Keratinocyte (primary cell): Measurements from ENCODE around the gene HECTD4. TPM values are rescaled to one million over a fixed set of nuclear protein-coding genes. Genes with fewer than 3 reads are reported as not detected.

ENCODE experiments used
- DNase-seq: peaks from one replicate; pipeline ENCODE4 v3.0.0-alpha.2; 2011; ENCODE audit warnings: low read depth, missing footprints, low spot score
- FAIRE-seq: peaks from 2 replicates; lab custom pipeline; 2011; peaks lifted over from hg19 to GRCh38; lab: Jason Lieb, UNC
- H2AFZ ChIP-seq: 2 replicates; pipeline ENCODE4 v1.6.0; 2012; ENCODE audit warnings: low read length, control low read depth, inconsistent platforms; ENCODE audit not compliant: control insufficient read depth
- H3K27ac ChIP-seq: 2 replicates; pipeline ENCODE4 v1.5.1; 2011; ENCODE audit warnings: low read length; ENCODE audit not compliant: control insufficient read depth, insufficient read depth
- H3K27me3 ChIP-seq: 3 replicates; pipeline ENCODE4 v1.6.0; 2011; ENCODE audit warnings: low read length; ENCODE audit not compliant: control insufficient read depth, insufficient read depth; ENCODE audit errors: extremely low read depth
- H3K36me3 ChIP-seq, 2 experiments: 2 replicates in 1 of 2; 3 replicates in 1 of 2; pipeline ENCODE4 v1.5.1; 2011; ENCODE audit warnings: low read length in 2 of 2, mild to moderate bottlenecking in 1 of 2; ENCODE audit not compliant: control insufficient read depth in 2 of 2, insufficient read depth in 2 of 2; ENCODE audit errors: extremely low read depth in 1 of 2
- H3K4me1 ChIP-seq: 3 replicates; pipeline ENCODE4 v1.5.1; 2011; ENCODE audit warnings: low read length; ENCODE audit not compliant: control insufficient read depth, insufficient read depth; ENCODE audit errors: extremely low read depth
- H3K4me2 ChIP-seq: 3 replicates; pipeline ENCODE4 v1.6.0; 2011; ENCODE audit warnings: low read depth, low read length; ENCODE audit not compliant: control insufficient read depth, insufficient read depth; ENCODE audit errors: extremely low read depth
- H3K4me3 ChIP-seq, 3 experiments: fragments of 200-600 bp in 1 of 3; sonication (generic) in 1 of 3; 2 replicates in 2 of 3; 3 replicates in 1 of 3; pipeline ENCODE4 v1.5.1; 2011 to 2016; ENCODE audit warnings: low read length in 3 of 3, mild to moderate bottlenecking in 3 of 3, control low read depth in 2 of 3, inconsistent platforms in 1 of 3, low read depth in 1 of 3, mixed read lengths in 1 of 3, mixed run types in 1 of 3, moderate library complexity in 1 of 3; ENCODE audit not compliant: control insufficient read depth in 2 of 3, insufficient read depth in 2 of 3; ENCODE audit errors: extremely low read depth in 1 of 3
- H3K79me2 ChIP-seq: 2 replicates; pipeline ENCODE4 v1.6.0; 2012; ENCODE audit warnings: low read length; ENCODE audit not compliant: control insufficient read depth, insufficient read depth
- H3K9ac ChIP-seq: 3 replicates; pipeline ENCODE4 v1.6.0; 2011; ENCODE audit warnings: low read length; ENCODE audit not compliant: control insufficient read depth, insufficient read depth; ENCODE audit errors: extremely low read depth
- H3K9me1 ChIP-seq: 3 replicates; pipeline ENCODE4 v1.6.0; 2011; ENCODE audit warnings: low read length; ENCODE audit not compliant: control insufficient read depth, insufficient read depth; ENCODE audit errors: extremely low read depth
- H3K9me3 ChIP-seq: 2 replicates; pipeline ENCODE4 v1.5.1; 2012; ENCODE audit warnings: low read depth, low read length; ENCODE audit not compliant: control insufficient read depth
- H4K20me1 ChIP-seq: 3 replicates; pipeline ENCODE4 v1.6.0; 2011; ENCODE audit warnings: low read length; ENCODE audit not compliant: control insufficient read depth, insufficient read depth; ENCODE audit errors: extremely low read depth
- EZH2 ChIP-seq: IDR thresholded peaks from one replicate; pipeline ENCODE4 v1.6.1; 2012; ENCODE audit warnings: inconsistent platforms, mild to moderate bottlenecking, low read length, moderate library complexity
- dilution Hi-C: fragments of 300-500 bp; cut with MboI; formaldehyde crosslinking; loops from one replicate; pipeline ENCODE4 v1.7.0; 2020; ENCODE audit warnings: low sequenced_read_pairs; ENCODE audit not compliant: extremely low pct_ligation_motif_present
- polyA plus RNA-seq, 5 experiments: library from polyadenylated mRNA; depleted of rRNA in 3 of 5; stranded (reverse) in 3 of 5; stranded (forward) in 1 of 5; unstranded in 1 of 5; fragments of >200 nt; gene quantifications; 1 replicate in 1 of 5; 2 replicates in 3 of 5; 3 replicates in 1 of 5; pipeline versions ENCODE4 v1.2.1 to v1.2.3, GENCODE V29; 2011 to 2012; ENCODE audit warnings: missing spikeins in 2 of 5, low read depth in 1 of 5, low replicate concordance in 1 of 5
- TF ChIP-seq, protein P1 (sequence below), 3 experiments: IDR thresholded peaks in 1 of 3; conservative IDR thresholded peaks in 1 of 3; optimal IDR thresholded peaks in 1 of 3; 2 replicates in 2 of 3; 3 replicates in 1 of 3; pipeline versions ENCODE3 to v1.5.1; 2011; ENCODE audit warnings: low read length in 3 of 3, mild to moderate bottlenecking in 3 of 3, moderate library complexity in 2 of 3, control low read depth in 1 of 3, inconsistent platforms in 1 of 3; ENCODE audit not compliant: insufficient read depth in 2 of 3; ENCODE audit errors: extremely low read depth in 1 of 3

The HECTD4 gene
- polyA plus RNA-seq, 1 donor (not counting 4 experiments of a cell fraction or from before 2014, with no cell fraction given): 7.5 TPM

- DNase-seq (no peak), FAIRE-seq (no peak)
- TF ChIP-seq EZH2: no peak
- Histone ChIP-seq H3K4me1 (peaks cover 7% of the 10 kb centered on the region), H3K9ac (peak overlapping the region; percentile 77), H3K4me2 (peak overlapping the region; percentile 96), H3K36me3 (no peaks in the 10 kb centered on the region), H3K9me1 (peaks cover 3% of the 10 kb centered on the region), H3K79me2 (peaks cover 43% of the 10 kb centered on the region), H2AFZ (peak overlapping the region; percentile 46), H3K4me3 (peak overlapping the region; percentile 48 to 72 (median 69)), H4K20me1 (no peaks in the 10 kb centered on the region), H3K9me3 (no peaks in the 10 kb centered on the region), H3K27me3 (no peaks in the 10 kb centered on the region), H3K27ac (no peak overlapping the region)
- dilution Hi-C loops: no loop called here
These were observed 1.4 kb downstream of the HECTD4 start for GRCh38 chr12:112380663-112381405.

DNA sequence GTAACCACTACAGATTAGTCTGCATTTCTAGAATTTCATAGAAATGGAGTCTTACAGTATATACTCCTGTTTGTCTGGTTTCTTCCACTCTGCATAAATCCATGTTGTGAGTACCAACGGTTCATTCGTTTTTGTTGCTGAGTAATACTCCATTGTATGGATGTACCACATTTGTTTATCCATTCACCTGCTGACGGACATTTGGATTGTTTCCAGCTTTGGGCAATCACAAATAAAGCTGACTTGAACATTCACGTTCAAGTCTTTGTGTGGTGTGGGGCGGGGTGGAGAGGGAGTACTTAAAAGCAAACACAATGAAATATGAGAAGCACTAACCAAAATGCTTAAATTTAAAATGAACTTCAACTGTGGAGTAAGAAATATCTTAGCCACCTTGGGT is 7.1 kb downstream of the HECTD4 start:
- Histone ChIP-seq H3K27me3 (no peaks in the 10 kb centered on the region), H3K4me1 (no peaks in the 10 kb centered on the region), H3K9ac (no peak overlapping the region), H3K27ac (no peak overlapping the region), H3K4me3 (no peak overlapping the region), H2AFZ (no peak overlapping the region), H3K79me2 (peaks cover 56% of the 10 kb centered on the region), H3K9me1 (no peaks in the 10 kb centered on the region), H3K36me3 (no peaks in the 10 kb centered on the region), H3K9me3 (no peaks in the 10 kb centered on the region), H4K20me1 (no peaks in the 10 kb centered on the region), H3K4me2 (no peak overlapping the region)
- dilution Hi-C loops: no loop called here
- FAIRE-seq: no peak
- no peak for DNase-seq
- TF ChIP-seq EZH2: no peak
- TF ChIP-seq, protein P1, sequence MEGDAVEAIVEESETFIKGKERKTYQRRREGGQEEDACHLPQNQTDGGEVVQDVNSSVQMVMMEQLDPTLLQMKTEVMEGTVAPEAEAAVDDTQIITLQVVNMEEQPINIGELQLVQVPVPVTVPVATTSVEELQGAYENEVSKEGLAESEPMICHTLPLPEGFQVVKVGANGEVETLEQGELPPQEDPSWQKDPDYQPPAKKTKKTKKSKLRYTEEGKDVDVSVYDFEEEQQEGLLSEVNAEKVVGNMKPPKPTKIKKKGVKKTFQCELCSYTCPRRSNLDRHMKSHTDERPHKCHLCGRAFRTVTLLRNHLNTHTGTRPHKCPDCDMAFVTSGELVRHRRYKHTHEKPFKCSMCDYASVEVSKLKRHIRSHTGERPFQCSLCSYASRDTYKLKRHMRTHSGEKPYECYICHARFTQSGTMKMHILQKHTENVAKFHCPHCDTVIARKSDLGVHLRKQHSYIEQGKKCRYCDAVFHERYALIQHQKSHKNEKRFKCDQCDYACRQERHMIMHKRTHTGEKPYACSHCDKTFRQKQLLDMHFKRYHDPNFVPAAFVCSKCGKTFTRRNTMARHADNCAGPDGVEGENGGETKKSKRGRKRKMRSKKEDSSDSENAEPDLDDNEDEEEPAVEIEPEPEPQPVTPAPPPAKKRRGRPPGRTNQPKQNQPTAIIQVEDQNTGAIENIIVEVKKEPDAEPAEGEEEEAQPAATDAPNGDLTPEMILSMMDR (optimal IDR thresholded peaks at IDR 0.05 in 1 of 3, IDR thresholded peaks at IDR 0.05 in 1 of 3, conservative IDR thresholded peaks at IDR 0.05 in 1 of 3; ENCODE audit: extremely low read depth in 1 of 3, insufficient read depth in 2 of 3, low read length in 3 of 3): no peak
